B cell (primary cell): Measurements from ENCODE around the gene GLOD4. TPM values are rescaled to one million over a fixed set of nuclear protein-coding genes. Genes with fewer than 3 reads are reported as not detected.

Experiments
- ATAC-seq: fragments of 200-7000 bp; cut with Tn5 transposase; one replicate; pipeline ENCODE4 v1.10.0; 2021; ENCODE audit warnings: low read depth, mild to moderate bottlenecking, moderate number of reproducible peaks, moderate library complexity
- CTCF ChIA-PET: fragments of 350-600 bp; sonication (Branson Sonifier 250); formaldehyde crosslinking; loops from one replicate; lab custom pipeline; 2021; ENCODE audit warnings: antibody characterized with exemption, inconsistent platforms; lab: Charles Lee
- POLR2A ChIA-PET: fragments of 350-600 bp; sonication (Branson Sonifier 250); formaldehyde crosslinking; loops from one replicate; lab custom pipeline; 2021; ENCODE audit warnings: antibody characterized with exemption; lab: Charles Lee
- DNase-seq: peaks from one replicate; pipeline ENCODE4 v3.0.0; 2013
- H2AFZ ChIP-seq: 2 replicates; pipeline ENCODE4 v1.6.1; 2012; ENCODE audit warnings: mild to moderate bottlenecking, low read depth, low read length; ENCODE audit not compliant: insufficient read depth, poor library complexity, severe bottlenecking
- H3K27ac ChIP-seq, 2 donors: 1 replicate in 1 of 2; 2 replicates in 1 of 2; pipeline ENCODE4 v1.5.1; 2012 to 2013; ENCODE audit warnings: low read length in 2 of 2, mild to moderate bottlenecking in 2 of 2, moderate library complexity in 1 of 2
- H3K27me3 ChIP-seq, 4 experiments: fragments of 200-600 bp in 1 of 4; sonication (generic) in 1 of 4; replicated peaks in 1 of 4; 1 replicate in 2 of 4; 2 replicates in 2 of 4; pipeline versions ENCODE4 v1.6.1 to v1.7.0; 2013 to 2016; ENCODE audit warnings: low read length in 3 of 4, mild to moderate bottlenecking in 2 of 4, mixed read lengths in 1 of 4, moderate library complexity in 1 of 4; ENCODE audit not compliant: insufficient read depth in 4 of 4, control insufficient read depth in 3 of 4; ENCODE audit errors: control extremely low read depth in 1 of 4
- H3K36me3 ChIP-seq, 2 experiments: replicated peaks in 1 of 2; 1 replicate in 1 of 2; 2 replicates in 1 of 2; pipeline versions ENCODE4 v1.6.1 to v1.7.1; 2013; ENCODE audit warnings: low read length in 1 of 2; ENCODE audit not compliant: insufficient read depth in 2 of 2, control insufficient read depth in 1 of 2; ENCODE audit errors: control extremely low read depth in 1 of 2, extremely low read depth in 1 of 2
- H3K4me1 ChIP-seq, 2 donors: fragments of 200-600 bp in 1 of 2; sonication (generic) in 1 of 2; 1 replicate in 1 of 2; 2 replicates in 1 of 2; pipeline versions ENCODE4 v1.5.1 to v1.6.1; 2013 to 2017; ENCODE audit warnings: low read length in 2 of 2; ENCODE audit not compliant: control insufficient read depth in 2 of 2, insufficient read depth in 2 of 2
- H3K4me2 ChIP-seq: replicated peaks from 2 replicates; pipeline ENCODE3; 2012; ENCODE audit warnings: mild to moderate bottlenecking, low read depth, low read length; ENCODE audit not compliant: poor library complexity, severe bottlenecking
- H3K4me3 ChIP-seq, 5 experiments: fragments of 200-600 bp in 1 of 5; sonication (generic) in 1 of 5; 1 replicate in 3 of 5; 2 replicates in 2 of 5; pipeline versions ENCODE4 v1.5.1 to v1.7.0; 2011 to 2016; ENCODE audit warnings: low read length in 4 of 5, mild to moderate bottlenecking in 4 of 5, low read depth in 2 of 5, control low read depth in 1 of 5, moderate library complexity in 1 of 5; ENCODE audit not compliant: insufficient read depth in 1 of 5; ENCODE audit errors: control extremely low read depth in 1 of 5, extremely low read depth in 1 of 5
- H3K79me2 ChIP-seq: fragments of 200-600 bp; sonication (generic); one replicate; pipeline ENCODE4 v1.6.0; 2016; ENCODE audit warnings: low read length; ENCODE audit not compliant: control insufficient read depth, insufficient read depth
- H3K9ac ChIP-seq: fragments of 200-600 bp; sonication (generic); 2 replicates; pipeline ENCODE4 v1.6.1; 2017; ENCODE audit warnings: mild to moderate bottlenecking, low read length, moderate library complexity
- H3K9me3 ChIP-seq, 3 donors: one replicate each; pipeline versions ENCODE4 v1.6.1 to v1.7.1; 2013; ENCODE audit warnings: low read length in 2 of 3; ENCODE audit not compliant: control insufficient read depth in 2 of 3, insufficient read depth in 1 of 3; ENCODE audit errors: control extremely low read depth in 1 of 3
- H4K20me1 ChIP-seq: 2 replicates; pipeline ENCODE4 v1.6.0; 2012; ENCODE audit warnings: mild to moderate bottlenecking, low read length; ENCODE audit not compliant: insufficient read depth, control insufficient read depth, poor library complexity, severe bottlenecking
- H3K27ac Mint-ChIP-seq: one replicate; pipeline ENCODE4 v1.8.0; 2021; ENCODE audit warnings: mixed read lengths
- H3K27me3 Mint-ChIP-seq: one replicate; pipeline ENCODE4 v1.8.0; 2021; ENCODE audit warnings: mixed read lengths
- H3K4me1 Mint-ChIP-seq: one replicate; pipeline ENCODE4 v1.8.0; 2021; ENCODE audit warnings: mixed read lengths
- H3K4me3 Mint-ChIP-seq: one replicate; pipeline ENCODE4 v1.8.0; 2021; ENCODE audit warnings: mixed read lengths
- H3K9me3 Mint-ChIP-seq: one replicate; pipeline ENCODE4 v1.8.0; 2022; ENCODE audit warnings: mixed read lengths; ENCODE audit not compliant: insufficient read depth
- CTCF ChIP-seq: fragments of 200-600 bp; IDR thresholded peaks from one replicate; pipeline ENCODE4 v1.8.0; 2022; ENCODE audit warnings: antibody characterized with exemption, mild to moderate bottlenecking
- EZH2 ChIP-seq: IDR thresholded peaks from 2 replicates; pipeline ENCODE4 v1.6.1; 2012; ENCODE audit warnings: borderline replicate concordance, low read depth, mild to moderate bottlenecking, moderate library complexity, low read length; ENCODE audit not compliant: insufficient read depth, poor library complexity, severe bottlenecking
- WGBS: methylation state at CpG from one replicate; pipeline ENCODE4 v1.1.5; 2013; ENCODE audit warnings: missing lambda C conversion rate; ENCODE audit not compliant: insufficient coverage; 5-methylcytosine and 5-hydroxymethylcytosine counted together
- intact Hi-C: fragments of 100-400 bp; cut with micrococcal nuclease; formaldehyde crosslinking; loops from one replicate; pipeline ENCODE4 v1.10.0; 2022
- polyA plus RNA-seq: library from polyadenylated mRNA; depleted of rRNA; stranded (reverse); fragments of >200 nt; gene quantifications from 2 replicates; pipeline ENCODE4 v1.2.3, GENCODE V29; 2012
- total RNA-seq, 2 donors: library from RNA; stranded (reverse); fragments of 120-200 nt in 1 of 2; gene quantifications; 1 replicate in 1 of 2; 2 replicates in 1 of 2; pipeline versions ENCODE4 v1.2.3 to v1.2.4, GENCODE V29; 2013 to 2022

Gene GLOD4
- total and polyA plus RNA-seq, 2 donors (not counting 1 experiment from before 2014, with no cell fraction given), result 24.0 to 77.4 TPM

GRCh38 chr17:797236-797840 is 15.3 kb upstream of the GLOD4 start:
- no peak overlapping the region for H3K4me3 Mint-ChIP-seq
- Histone ChIP-seq H3K4me3 (no peak overlapping the region), H3K9me3 (no peaks in the 10 kb centered on the region), H2AFZ (no peak overlapping the region), H3K4me1 (peaks cover 0 to 8% of the 10 kb centered on the region in 2 donors), H3K9ac (no peak overlapping the region), H3K36me3 (peaks cover 3 to 5% of the 10 kb centered on the region in 2 experiments), H3K79me2 (no peaks in the 10 kb centered on the region), H3K4me2 (no peak overlapping the region), H3K27me3 (no peaks in the 10 kb centered on the region), H4K20me1 (no peaks in the 10 kb centered on the region), H3K27ac (no peak overlapping the region)
- intact Hi-C loops, result no loop called here
- no peaks in the 10 kb centered on the region for H3K9me3 Mint-ChIP-seq
- H3K4me1 Mint-ChIP-seq, result peaks cover 5% of the 10 kb centered on the region
- ChIA-PET POLR2A (no interaction called here), CTCF (interaction anchor here (0.9 to 1.3 kb wide), 3 partner anchors 183 to 259 kb away, joined by 3 to 7 read pairs (median 4); partner anchors contain the start of gene TIMM22)
- no peak for TF ChIP-seq EZH2
- no peak for TF ChIP-seq CTCF
- ATAC-seq, result no peak
- no peak for DNase-seq
- H3K27me3 Mint-ChIP-seq, result no peaks in the 10 kb centered on the region
- H3K27ac Mint-ChIP-seq, result no peak overlapping the region
- 92% methylated on average over 22 of the region's 22 CpGs for WGBS

GRCh38 chr17:796609-797008 is 14.5 kb upstream of the GLOD4 start:
- ChIA-PET CTCF (interaction anchor here (1.3 to 3.9 kb wide), 5 partner anchors 65 to 260 kb away, joined by 3 to 17 read pairs (median 5); partner anchors contain the start of genes NXN and TIMM22), POLR2A (no interaction called here)
- H3K27ac Mint-ChIP-seq, result no peak overlapping the region
- no peak overlapping the region for H3K4me3 ChIP-seq
- TF ChIP-seq CTCF, result no peak
- TF ChIP-seq EZH2, result no peak
- H3K79me2 ChIP-seq, result no peaks in the 10 kb centered on the region
- WGBS, result 96% methylated on average over 13 of the region's 15 CpGs
- H3K4me2 ChIP-seq, result no peak overlapping the region
- no peak for ATAC-seq
- peaks cover 5% of the 10 kb centered on the region for H3K4me1 Mint-ChIP-seq
- H4K20me1 ChIP-seq, result no peaks in the 10 kb centered on the region
- H3K4me3 Mint-ChIP-seq, result no peak overlapping the region
- no peak overlapping the region for H3K9ac ChIP-seq
- peaks cover 0 to 8% of the 10 kb centered on the region in 2 donors for H3K4me1 ChIP-seq
- no peak overlapping the region for H3K27ac ChIP-seq
- intact Hi-C loops, result no loop called here
- no peaks in the 10 kb centered on the region for H3K9me3 ChIP-seq
- H3K27me3 Mint-ChIP-seq, result no peaks in the 10 kb centered on the region
- no peak for DNase-seq
- no peaks in the 10 kb centered on the region for H3K27me3 ChIP-seq
- no peak overlapping the region for H2AFZ ChIP-seq
- H3K9me3 Mint-ChIP-seq, result no peaks in the 10 kb centered on the region
- peaks cover 4 to 12% of the 10 kb centered on the region in 2 experiments for H3K36me3 ChIP-seq
